Left lung (tissue), 10 donors: Measurements from ENCODE around the gene WWOX. TPM values are rescaled to one million over a fixed set of nuclear protein-coding genes. Genes with fewer than 3 reads are reported as not detected.

Experiments
- ATAC-seq: fragments of 200-7000 bp; cut with Tn5 transposase; one replicate; pipeline ENCODE4 v1.9.1; 2020; ENCODE audit warnings: moderate library complexity
- DNase-seq, 4 donors: peaks; one replicate each; pipeline ENCODE4 v3.0.0-alpha.2; 2013 to 2020
- H3K27ac ChIP-seq, 2 donors: fragments of 200-600 bp; sonication (generic) in 1 of 2; one replicate each; pipeline versions ENCODE4 v1.5.0 to v1.8.0; 2020 to 2021
- H3K27me3 ChIP-seq, 2 donors: fragments of 200-600 bp; sonication (generic) in 1 of 2; one replicate each; pipeline versions ENCODE4 v1.5.0 to v1.8.0; 2020 to 2021
- H3K36me3 ChIP-seq, 2 donors: fragments of 200-600 bp; sonication (generic) in 1 of 2; one replicate each; pipeline versions ENCODE4 v1.5.0 to v1.8.0; 2020 to 2021
- H3K4me1 ChIP-seq, 2 donors: fragments of 200-600 bp; one replicate each; pipeline ENCODE4 v1.8.0; 2021
- H3K4me3 ChIP-seq, 2 donors: fragments of 200-600 bp; sonication (generic) in 1 of 2; one replicate each; pipeline versions ENCODE4 v1.5.0 to v1.8.0; 2020 to 2021; ENCODE audit warnings: mild to moderate bottlenecking in 1 of 2
- H3K9me3 ChIP-seq, 2 donors: fragments of 200-600 bp; sonication (generic) in 1 of 2; one replicate each; pipeline versions ENCODE4 v1.5.0 to v1.8.0; 2020 to 2021
- CTCF ChIP-seq, 2 donors: fragments of 200-600 bp; sonication (generic) in 1 of 2; IDR thresholded peaks; one replicate each; pipeline versions ENCODE4 v1.5.0 to v1.8.0; 2021; ENCODE audit warnings: antibody characterized with exemption in 2 of 2
- intact Hi-C, 2 donors: fragments of 100-400 bp; cut with DNase I; formaldehyde crosslinking; loops; one replicate each; pipeline versions ENCODE4 v1.11.2 to v1.14.2; 2022
- polyA plus RNA-seq, 6 donors: library from polyadenylated mRNA; unstranded; fragments of 120-200 nt; gene quantifications; one replicate each; pipeline ENCODE4 v1.2.1, GENCODE V29; 2013; ENCODE audit not compliant: insufficient read length in 6 of 6
- total RNA-seq, 2 donors: library from RNA; stranded (reverse); fragmentation: NEBNext Ultra II Directional; extraction: Animal tissue kit (Norgen Biotek cat#: 25700); gene quantifications; one replicate each; pipeline ENCODE4 v1.2.1, GENCODE V29; 2021
- donor health status: DM: no; HTN: yes; CAD: no.
- donor health status: DM: no; HTN: no; CAD: no.

The WWOX gene
- total and polyA plus RNA-seq, 8 donors, result 17.2 to 40.3 (median 30.8) TPM

DNA sequence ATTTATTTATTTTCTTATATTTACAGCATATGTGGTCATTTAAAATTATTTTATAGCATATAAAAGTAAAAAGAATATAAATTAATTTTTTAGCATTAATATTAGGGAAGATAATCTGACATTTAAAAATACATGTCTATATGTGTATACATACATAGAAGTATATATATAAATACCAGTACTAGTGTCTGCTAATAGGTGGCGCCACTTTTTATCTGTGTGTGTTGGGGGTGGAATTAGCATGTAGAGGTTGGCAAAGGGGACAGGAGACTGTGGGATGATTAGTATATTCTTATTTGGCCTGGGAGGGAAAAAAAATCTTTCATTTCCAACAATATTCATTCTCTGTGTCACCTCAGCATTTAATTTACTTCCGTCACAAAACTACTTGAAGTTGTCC lies 359.1 kb downstream of the WWOX start:
- Histone ChIP-seq H3K9me3 (no peaks in the 10 kb centered on the region), H3K27me3 (no peaks in the 10 kb centered on the region), H3K36me3 (no peaks in the 10 kb centered on the region), H3K4me3 (no peak overlapping the region), H3K27ac (no peak overlapping the region), H3K4me1 (peaks cover 0 to 6% of the 10 kb centered on the region in 2 donors)
- TF ChIP-seq CTCF (IDR thresholded peaks at IDR 0.05), result no peak
- ATAC-seq (no peak), DNase-seq (no peak)
- intact Hi-C loops, result no loop called here

GRCh38 chr16:78460428-78460827 lies 361.0 kb downstream of the WWOX start:
- DNase-seq, result no peak
- peaks cover 0 to 6% of the 10 kb centered on the region in 2 donors for H3K4me1 ChIP-seq
- intact Hi-C loops, result no loop called here
- peaks cover 0 to 7% of the 10 kb centered on the region in 2 donors for H3K9me3 ChIP-seq
- H3K36me3 ChIP-seq, result no peaks in the 10 kb centered on the region
- no peak overlapping the region for H3K4me3 ChIP-seq
- peak; percentile 41 for ATAC-seq
- no peak overlapping the region for H3K27ac ChIP-seq
- H3K27me3 ChIP-seq, result no peaks in the 10 kb centered on the region
- TF ChIP-seq CTCF (IDR thresholded peaks at IDR 0.05), result no peak

- DNase-seq, result no peak
- intact Hi-C loops, result no loop called here
- no peak for TF ChIP-seq CTCF (IDR thresholded peaks at IDR 0.05)
- peaks cover 0 to 6% of the 10 kb centered on the region in 2 donors for H3K4me1 ChIP-seq
- no peak for ATAC-seq
- no peaks in the 10 kb centered on the region for H3K27me3 ChIP-seq
- peaks cover 0 to 7% of the 10 kb centered on the region in 2 donors for H3K9me3 ChIP-seq
- H3K4me3 ChIP-seq, result no peak overlapping the region
- no peak overlapping the region for H3K27ac ChIP-seq
- H3K36me3 ChIP-seq, result no peaks in the 10 kb centered on the region
These were observed 361.6 kb downstream of the WWOX start for GRCh38 chr16:78461087-78461486.

- peak in 1 of 4 donors; percentile 31 for DNase-seq
- TF ChIP-seq CTCF (IDR thresholded peaks at IDR 0.05), result no peak
- peak; percentile 56 for ATAC-seq
- no peak overlapping the region for H3K4me3 ChIP-seq
- H3K36me3 ChIP-seq, result no peaks in the 10 kb centered on the region
- H3K27me3 ChIP-seq, result no peaks in the 10 kb centered on the region
- intact Hi-C loops, result no loop called here
- H3K27ac ChIP-seq, result no peak overlapping the region
- peaks cover 0 to 7% of the 10 kb centered on the region in 2 donors for H3K9me3 ChIP-seq
- peaks cover 0 to 6% of the 10 kb centered on the region in 2 donors for H3K4me1 ChIP-seq
These were observed 362.2 kb downstream of the WWOX start for GRCh38 chr16:78461496-78462287.

- TF ChIP-seq CTCF (IDR thresholded peaks at IDR 0.05), result no peak
- Histone ChIP-seq H3K27me3 (no peaks in the 10 kb centered on the region), H3K4me3 (no peak overlapping the region), H3K4me1 (peaks cover 0 to 6% of the 10 kb centered on the region in 2 donors), H3K9me3 (peaks cover 0 to 7% of the 10 kb centered on the region in 2 donors), H3K27ac (no peak overlapping the region), H3K36me3 (no peaks in the 10 kb centered on the region)
- ATAC-seq (no peak), DNase-seq (no peak)
- intact Hi-C loops, result no loop called here
These were observed 363.1 kb downstream of the WWOX start for GRCh38 chr16:78462288-78463208.
